CD4-positive, alpha-beta T cell treated with Interleukin-10 for 1 hour (primary cell): ENCODE measurements around the gene ATG16L1.

Source experiments
- DNase-seq: peaks from one replicate; pipeline ENCODE4 v3.0.0-alpha.2; 2020

Gene ATG16L1

GRCh38 chr2:233227346-233227978, 24.0 kb upstream of the ATG16L1 start:
- no peak for DNase-seq

- no peak for DNase-seq
Observed at GRCh38 chr2:233228376-233228775, 23.1 kb upstream of the ATG16L1 start.

GRCh38 chr2:233233618-233234230, 17.7 kb upstream of the ATG16L1 start:
- DNase-seq: no peak

- DNase-seq: no peak
Observed at GRCh38 chr2:233234264-233234663, 17.2 kb upstream of the ATG16L1 start.

DNA sequence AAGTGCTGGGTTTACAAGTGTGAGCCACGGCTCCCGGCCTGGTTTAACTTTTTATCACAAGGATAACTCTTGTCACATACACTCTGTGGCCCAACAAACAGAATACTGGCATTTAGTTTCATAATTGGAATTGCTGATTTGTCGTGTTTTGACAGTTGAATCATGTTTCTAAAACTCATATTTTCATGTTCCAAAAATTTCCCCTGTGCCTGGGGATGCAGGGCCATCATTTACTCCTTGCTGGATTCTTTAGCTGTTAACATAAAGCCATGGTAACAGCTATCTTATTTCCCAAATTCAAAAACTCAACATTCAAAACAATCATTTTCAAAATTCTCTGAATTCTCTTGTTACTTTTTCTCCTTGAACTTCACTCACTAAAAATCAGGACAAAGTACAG, 16.5 kb upstream of the ATG16L1 start:
- DNase-seq: no peak

- DNase-seq: no peak
Observed at GRCh38 chr2:233235977-233236376, 15.5 kb upstream of the ATG16L1 start.

- no peak for DNase-seq
Observed at GRCh38 chr2:233236820-233237589, 14.5 kb upstream of the ATG16L1 start.

DNA sequence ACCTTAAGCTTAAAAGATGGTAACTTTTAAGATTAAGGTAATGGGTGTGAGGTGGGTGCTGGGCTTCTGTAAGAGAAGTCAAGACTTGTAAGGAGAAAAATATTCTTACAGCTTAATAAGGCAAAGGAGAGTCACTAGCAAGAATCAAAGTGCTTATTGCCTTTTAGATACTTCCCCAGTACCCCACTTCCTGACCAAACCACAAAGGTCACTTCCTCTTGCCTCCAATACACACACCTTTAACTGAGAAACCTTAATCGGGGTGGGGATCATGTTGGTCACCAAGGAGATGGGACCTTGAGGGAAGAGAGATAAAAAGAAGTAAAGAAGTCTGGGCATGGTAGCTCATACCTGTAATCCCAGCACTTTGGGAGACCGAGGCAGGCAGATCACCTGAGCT, 10.6 kb upstream of the ATG16L1 start:
- DNase-seq: peak; percentile 66

DNA sequence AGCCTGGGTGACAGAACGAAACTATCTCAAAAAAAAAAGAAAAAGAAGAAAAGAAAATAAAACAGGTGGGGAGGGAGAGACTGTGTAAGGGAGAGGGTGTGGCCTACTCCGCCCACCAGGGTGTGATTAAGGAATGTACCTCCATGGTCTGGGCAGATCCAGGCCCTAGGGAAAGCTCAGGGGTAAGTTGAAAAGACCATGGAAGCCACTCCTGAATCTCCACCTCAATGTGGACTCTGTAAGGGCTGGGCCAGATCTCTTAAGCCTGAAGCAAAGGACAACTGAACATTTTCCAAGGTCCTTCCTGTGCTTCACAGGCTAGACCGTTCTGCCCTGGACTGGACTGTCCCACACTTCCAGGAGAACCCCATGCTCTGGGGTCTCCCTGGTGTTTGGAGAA, 9.7 kb upstream of the ATG16L1 start:
- DNase-seq: no peak

- no peak for DNase-seq
Observed at GRCh38 chr2:233242231-233242927, 9.1 kb upstream of the ATG16L1 start.

- DNase-seq: no peak
Observed at GRCh38 chr2:233243348-233243747, 8.1 kb upstream of the ATG16L1 start.

DNA sequence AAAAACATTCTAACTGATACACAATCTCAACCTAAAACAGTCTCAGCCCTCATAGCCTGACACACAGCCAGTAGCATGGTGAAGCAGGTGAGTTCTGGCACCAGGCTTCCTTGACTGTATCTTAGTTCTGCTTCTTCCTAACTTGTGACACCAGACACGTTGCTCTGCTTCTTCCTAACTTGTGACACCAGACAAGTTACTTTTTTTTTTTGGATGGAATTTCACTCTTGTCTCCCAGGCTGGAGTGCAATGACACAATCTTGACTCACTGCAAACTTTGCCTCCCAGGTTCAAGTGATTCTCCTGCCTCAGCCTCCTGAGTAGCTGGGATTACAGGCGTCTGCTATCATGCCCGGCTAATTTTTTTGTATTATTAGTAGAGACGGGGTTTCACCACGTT, 6.7 kb upstream of the ATG16L1 start:
- no peak for DNase-seq

- no peak for DNase-seq
Observed at GRCh38 chr2:233245406-233245805, 6.1 kb upstream of the ATG16L1 start.

DNA sequence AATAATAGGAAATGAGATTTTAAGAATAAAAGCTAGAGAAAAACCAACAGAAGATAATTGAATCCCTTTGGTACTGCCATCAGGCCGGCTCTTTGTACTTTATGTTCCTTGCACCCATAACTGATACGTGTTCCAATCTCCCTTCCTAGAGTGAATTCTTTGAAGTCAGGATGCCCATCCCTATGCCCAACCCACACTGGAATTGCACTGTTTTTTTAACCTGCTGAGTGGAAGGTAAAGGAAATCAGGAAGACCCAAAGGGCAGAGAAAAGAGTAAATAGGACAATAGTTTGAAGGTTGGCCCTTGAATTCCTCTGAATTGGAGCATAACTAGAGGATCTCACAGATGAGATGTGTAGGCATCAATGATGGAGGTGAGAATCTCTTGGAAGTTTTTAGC, 4.4 kb upstream of the ATG16L1 start:
- DNase-seq: no peak

DNA sequence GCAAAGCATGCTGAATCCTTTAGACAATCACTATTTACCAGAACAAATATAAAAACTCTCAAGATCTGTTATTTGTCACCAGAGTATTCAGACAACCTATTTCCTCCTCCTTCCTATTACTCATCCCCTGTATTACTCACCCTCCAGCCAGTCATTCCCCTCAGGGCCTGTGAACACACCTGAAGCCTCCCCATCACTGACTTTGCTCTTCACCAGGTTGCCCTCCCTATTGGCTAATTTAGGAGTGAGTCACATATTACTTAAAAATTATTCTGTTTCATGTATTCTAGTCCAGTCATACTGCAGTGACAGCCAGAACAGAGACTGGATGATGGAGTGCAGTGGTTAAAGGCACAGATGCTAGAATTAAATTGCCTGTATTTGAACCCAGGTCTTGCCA, 3.7 kb upstream of the ATG16L1 start:
- DNase-seq: peak; percentile 61

GRCh38 chr2:233248999-233249398, 2.5 kb upstream of the ATG16L1 start:
- DNase-seq: peak; percentile 24

GRCh38 chr2:233250568-233250967, 905 bp upstream of the ATG16L1 start:
- DNase-seq: no peak

GRCh38 chr2:233250985-233251305, 528 bp upstream of the ATG16L1 start:
- no peak for DNase-seq

GRCh38 chr2:233252227-233252626, 754 bp downstream of the ATG16L1 start:
- DNase-seq: no peak

- DNase-seq: no peak
Observed at GRCh38 chr2:233255151-233255550, 3.7 kb downstream of the ATG16L1 start.

GRCh38 chr2:233256048-233256447, 4.6 kb downstream of the ATG16L1 start:
- DNase-seq: no peak

- DNase-seq: no peak
Observed at GRCh38 chr2:233258211-233258610, 6.7 kb downstream of the ATG16L1 start.

GRCh38 chr2:233259730-233260129, 8.3 kb downstream of the ATG16L1 start:
- no peak for DNase-seq

GRCh38 chr2:233260661-233261060, 9.2 kb downstream of the ATG16L1 start:
- DNase-seq: no peak
